NCI-H1092 (cell line): ENCODE data around the gene RBBP9.
"Not testable (repeated sequence)": the region's sequence is repeated elsewhere in the genome, so short reads cannot be mapped to it uniquely, and the experiment has no call there.

Source experiments
- DNase-seq: peaks from one replicate; lab custom pipeline; 2025; lab: John Stamatoyannopoulos, UW

The RBBP9 gene

DNA sequence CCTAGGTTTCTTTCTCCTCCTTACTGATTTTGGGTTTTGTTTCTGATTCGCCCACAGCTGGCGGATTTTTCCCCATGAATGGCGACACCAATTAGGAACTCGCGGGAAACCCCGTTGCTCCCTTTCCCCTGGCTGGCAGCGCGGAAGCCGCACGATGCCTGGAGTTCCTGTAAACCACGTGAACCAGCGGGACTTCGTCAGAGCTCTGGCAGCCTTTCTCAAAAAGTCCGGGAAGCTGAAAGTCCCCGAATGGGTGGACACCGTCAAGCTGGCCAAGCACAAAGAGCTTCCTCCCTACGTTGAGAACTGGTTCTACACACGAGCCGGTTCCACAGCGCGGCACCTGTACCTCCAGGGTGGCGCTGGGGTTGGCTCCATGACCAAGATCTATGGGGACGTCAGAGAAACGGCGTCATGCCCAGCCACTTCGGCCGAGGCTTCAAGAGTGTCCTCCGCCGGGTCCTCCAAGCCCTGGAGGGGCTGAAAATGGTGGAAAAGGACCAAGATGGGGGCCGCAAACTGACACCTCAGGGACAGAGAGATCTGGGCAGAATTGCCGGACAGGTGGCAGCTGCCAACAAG is 7.5 kb upstream of the RBBP9 start:
- DNase-seq, result no peak

DNA sequence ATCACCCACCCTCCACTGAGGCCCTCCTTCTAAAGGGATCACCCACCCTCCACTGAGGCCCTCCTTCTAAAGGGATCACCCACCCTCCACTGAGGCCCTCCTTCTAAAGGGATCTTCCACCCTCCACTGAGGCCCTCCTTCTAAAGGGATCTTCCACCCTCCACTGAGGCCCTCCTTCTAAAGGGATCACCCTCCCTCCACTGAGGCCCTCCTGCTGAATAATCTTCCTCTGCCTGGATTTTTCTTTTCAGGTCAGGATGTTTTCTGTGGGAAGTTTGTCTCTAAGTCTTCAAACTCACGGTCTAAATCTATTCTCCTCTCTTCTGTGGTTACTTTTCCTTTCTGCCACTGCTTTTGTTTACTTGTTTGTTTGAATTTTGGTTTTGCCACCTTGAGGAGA is 4.6 kb upstream of the RBBP9 start:
- DNase-seq, result not testable (repeated sequence)

DNA sequence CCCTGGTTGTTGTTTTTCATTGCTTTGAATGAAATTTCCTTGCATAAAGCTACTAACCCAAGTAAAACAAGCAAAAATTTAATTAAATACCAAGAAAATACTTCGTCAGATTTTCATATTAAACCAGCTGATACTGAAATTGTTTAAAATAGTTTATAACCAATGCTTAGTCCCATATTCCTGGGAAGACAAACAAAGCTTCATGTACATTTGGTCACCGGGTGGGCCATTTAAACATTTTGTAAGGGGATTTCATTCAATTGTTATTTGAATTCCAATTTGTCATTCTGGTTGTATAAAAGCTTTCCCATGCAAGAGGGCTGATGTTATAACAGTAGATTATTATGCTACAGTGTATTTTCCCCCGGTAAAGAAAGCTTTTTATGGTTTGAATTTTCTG is 578 bp upstream of the RBBP9 start:
- DNase-seq, result no peak

DNA sequence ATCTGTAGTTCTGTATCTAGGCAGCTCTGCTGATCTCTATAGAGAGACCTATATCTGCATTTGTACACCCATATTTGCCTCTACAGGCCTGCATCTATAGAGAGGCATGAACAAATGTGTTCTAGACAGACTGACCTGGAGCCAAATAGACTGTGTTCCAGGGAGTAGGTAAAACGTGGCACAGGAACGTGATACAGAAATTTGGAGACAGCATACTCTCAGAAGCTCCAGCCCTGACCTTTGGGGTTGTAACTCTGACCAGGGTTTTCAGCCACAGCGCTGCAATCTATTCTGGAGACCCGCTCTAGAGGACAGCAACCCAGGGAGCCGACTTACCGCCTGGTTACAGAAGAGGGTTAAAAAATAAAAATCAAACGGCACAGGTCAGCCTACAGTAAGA is 983 bp downstream of the RBBP9 start:
- DNase-seq, result no peak

DNA sequence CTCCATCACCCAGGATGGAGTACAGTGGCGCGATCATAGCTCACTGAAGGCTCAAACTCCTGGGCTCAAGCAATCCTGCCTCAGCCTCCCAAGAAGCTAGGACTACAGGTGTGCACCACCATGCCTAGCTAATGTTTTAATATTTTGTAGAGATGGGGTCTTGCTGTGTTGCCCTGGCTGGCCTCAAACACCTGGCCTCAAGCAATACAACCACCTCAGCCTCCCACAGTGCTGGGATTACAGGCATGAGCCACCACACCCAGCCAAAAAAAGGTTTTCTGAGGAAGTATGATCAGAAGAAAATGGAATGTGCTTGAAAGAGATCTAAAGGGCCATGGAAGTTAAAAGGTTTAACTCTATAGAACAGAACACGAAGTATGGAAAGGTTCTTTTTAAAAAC is 8.7 kb downstream of the RBBP9 start:
- DNase-seq, result no peak

DNA sequence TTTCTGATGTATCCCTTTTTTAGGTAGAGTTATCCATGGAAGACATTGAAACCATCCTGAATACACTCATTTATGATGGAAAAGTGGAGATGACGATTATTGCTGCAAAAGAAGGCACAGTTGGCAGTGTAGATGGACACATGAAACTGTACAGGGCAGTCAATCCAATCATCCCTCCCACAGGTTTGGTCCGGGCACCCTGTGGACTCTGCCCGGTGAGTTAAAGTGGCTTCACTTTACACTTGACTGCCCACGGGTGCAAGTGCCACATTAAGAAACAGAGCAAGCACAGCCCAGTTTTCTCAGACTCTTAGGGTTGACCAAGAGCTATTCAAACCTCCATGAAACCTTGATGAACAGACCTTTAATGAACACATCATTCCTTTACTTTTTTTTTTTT is 15.4 kb downstream of the RBBP9 start:
- no peak for DNase-seq

DNA sequence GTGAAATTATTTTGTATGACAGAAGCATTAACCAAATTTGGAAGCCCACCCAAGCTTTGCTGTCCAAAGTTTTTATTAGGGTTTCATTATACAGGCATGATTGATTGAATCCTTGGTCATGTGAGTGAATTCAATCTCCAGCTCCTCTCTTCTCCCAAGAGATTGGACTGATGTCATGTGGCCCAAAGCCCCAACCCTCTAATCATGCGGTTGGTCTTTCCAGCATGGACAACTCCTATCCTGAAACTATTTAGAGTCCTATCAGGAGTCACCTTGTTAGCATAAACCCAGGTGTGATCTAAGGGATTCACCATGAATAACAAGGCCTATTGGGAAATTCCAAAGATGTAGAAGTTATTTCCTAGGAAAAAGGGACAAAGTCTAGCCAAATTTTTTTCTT is 19.2 kb downstream of the RBBP9 start:
- no peak for DNase-seq

DNA sequence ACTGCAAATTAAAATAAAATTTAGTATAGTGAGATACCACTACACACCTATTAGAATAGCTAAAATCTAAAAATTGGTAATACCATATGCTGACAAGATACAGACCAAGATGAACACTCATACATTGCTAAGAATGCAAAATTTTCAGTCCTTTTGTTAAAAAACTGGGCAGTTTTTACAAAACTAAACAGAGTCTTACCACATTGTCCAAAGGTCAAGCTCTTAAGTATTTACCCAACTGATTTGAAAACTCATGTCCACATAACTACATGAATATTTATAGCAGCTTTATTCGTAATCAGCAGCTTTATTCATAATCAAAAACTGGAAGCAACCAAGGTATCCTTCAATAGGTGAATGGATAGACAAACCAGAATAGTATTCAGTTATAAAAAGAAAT is 19.8 kb downstream of the RBBP9 start:
- DNase-seq, result no peak

DNA sequence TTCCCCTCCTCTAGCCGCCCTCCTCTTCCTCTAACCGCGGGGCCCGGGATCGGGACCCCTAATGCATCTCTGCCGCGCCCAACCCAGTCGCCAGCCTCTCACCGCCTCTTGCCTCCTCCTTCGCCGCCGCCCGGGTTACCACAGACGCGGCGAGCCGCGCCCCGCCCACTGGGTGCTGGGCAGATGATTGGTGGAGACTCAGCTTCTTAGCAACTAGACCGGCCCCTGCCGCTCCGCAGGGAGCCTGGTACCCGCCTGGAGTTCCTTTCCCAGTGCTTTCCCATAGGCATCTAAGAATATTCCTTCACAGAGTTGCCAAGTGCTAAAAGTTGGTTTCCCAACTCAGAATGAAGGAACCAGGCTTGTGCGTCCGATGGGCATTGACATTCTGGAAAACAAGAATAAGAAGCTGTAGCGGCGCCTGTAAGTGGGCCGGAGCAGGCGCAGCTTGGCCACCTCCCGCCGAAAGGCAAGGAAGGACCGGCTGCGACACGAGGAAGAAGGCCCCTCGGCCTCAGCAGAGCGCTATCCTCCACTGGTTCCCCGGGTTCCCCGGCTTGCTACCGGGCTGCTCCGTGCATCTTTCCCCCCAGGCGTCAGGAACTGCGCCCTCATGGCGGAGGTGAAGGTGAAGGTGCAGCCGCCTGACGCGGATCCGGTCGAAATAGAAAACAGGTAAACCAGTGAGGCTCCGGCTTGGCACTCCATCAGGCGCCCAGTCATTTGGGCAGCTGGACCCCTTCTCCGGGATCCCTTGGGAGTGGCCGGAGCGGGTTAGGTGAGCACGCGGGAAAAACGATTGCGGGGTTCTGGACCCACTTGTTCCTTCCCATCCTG is 29.9 kb downstream of the RBBP9 start, which contains the start of the genes DZANK1 and POLR3F:
Gene DZANK1 (minus strand): TSS at position 137 of the 837 bp plus-strand sequence. CDS start 1,672 bp downstream, outside the sequence.
Gene POLR3F (plus strand): TSS at position 497 of the 837 bp plus-strand sequence. CDS start 117 bp downstream, at position 614.
- peak; percentile 92 for DNase-seq

DNA sequence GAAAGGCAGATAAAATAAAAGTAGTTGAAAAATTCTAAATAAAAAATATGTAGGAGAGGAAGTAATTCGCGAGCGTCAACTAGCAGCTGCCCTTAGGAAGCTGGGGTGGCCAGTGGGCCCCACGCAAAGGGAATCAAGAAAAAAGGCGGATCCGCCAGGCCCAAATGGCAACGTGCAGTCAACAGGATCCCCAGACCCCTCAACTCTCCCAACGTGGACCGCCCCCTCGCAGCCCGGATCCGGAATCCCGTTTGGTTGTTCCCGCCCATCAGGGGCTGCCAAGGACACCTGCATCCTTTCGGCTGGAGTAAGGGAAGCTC is 30.5 kb downstream of the RBBP9 start:
- peak; percentile 82 for DNase-seq

DNA sequence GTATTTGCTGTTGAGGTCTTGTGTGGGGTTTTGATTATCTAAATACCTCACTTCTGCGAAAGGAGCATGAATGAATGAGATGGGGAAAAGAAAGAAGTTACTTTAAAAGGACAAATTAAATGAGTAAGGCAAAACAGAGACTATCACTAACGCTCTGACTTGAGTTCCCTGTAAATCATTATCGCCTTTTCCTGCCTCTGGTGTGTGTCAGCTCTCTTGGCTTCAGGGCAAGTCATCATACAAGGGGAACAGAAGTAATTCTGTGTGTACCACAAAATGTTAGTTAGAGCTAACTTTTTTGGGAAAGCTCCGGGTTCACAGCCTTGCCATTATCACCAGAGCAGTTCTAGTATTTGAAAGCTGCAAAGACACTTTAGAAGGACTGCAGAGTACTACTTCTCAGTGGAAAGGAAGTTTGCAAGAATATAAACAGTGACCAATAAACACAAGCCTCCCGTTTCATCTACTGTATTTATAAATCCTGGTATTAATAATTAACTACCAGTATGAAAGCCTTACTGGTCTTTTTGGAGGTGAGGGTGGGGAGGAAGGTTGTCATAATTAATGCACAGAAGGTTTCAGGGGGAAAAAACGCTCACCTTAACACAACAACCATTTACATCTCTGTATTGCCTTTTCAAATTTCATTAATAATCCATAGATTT is 31.4 kb downstream of the RBBP9 start:
- no peak for DNase-seq

DNA sequence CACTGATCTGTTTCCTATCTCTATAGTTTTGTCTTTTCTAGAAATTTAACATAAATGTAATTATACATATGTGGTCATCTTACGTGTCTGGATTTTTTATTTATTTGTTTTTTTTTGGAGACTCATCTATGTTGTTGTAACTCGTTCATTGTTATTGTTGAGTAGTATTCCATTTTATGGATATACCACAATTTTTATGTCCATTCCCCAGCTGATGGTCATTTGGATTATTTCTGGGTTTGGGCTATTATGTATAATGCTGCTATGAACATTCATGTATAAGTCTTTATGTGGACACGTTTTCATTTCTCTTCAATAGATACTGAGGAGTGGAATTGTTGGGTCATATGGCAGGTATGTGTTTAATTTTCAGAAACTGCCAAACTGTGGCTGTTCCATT is 40.4 kb downstream of the RBBP9 start:
- no peak for DNase-seq

DNA sequence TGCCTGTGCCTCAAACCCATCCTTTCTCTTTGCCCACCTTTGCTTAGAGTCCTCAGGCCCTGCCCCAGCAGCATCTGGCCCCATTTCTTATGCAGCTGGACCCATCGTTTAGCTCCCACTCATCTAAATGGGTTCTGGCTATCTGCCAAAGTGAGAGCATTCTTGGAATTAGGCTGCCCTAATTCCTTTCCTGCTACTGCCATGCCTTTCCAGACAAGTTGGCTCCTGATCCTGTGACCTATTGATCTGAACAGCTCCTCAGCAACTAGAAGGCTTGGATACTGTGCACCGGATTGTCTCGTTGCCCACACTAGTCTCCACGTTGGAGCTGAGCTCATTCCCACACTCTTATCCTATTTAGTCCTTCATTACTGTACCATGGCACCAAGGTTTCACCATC is 53.1 kb downstream of the RBBP9 start:
- DNase-seq, result peak; percentile 22

DNA sequence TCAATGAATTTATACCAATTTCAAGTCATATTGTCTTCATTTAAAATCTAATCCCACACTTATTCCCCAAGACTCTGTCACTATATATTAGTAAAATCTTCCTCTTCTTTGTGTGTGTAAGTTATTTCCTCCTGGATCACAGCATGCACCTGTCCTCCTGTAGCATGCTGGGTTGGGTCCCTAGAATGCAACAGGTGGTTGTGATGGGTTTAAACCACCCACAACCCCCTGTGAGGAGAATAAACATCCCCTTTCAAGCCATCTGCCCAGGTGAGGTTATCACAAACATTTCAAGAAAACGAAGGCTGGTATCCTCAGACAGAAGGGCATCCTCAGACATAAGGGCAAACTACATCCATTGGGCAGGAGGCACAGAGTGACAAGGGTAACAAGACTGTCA is 56.6 kb downstream of the RBBP9 start:
- no peak for DNase-seq

DNA sequence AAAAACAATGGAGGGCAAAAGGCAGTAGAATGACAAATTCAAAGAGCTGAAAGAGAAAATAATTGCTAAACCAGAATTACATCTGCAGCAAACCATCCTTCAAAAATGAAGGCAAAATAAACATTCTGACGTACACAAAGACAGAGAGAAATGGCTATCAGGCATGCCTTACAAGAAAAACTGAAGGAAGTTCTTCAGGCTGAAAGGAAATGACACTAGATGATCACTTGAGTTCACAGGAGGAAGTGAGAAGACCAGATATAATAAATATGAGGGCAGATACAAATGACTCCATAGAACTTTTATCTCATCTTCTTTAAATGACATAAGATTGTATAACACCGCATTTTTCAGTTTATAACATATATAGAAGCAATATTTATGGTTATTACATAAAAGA is 60.2 kb downstream of the RBBP9 start:
- no peak for DNase-seq
